Neural progenitor cell (in vitro differentiated cells): Measurements from ENCODE around the gene MPP7. TPM values are rescaled to one million over a fixed set of nuclear protein-coding genes. Genes with fewer than 3 reads are reported as not detected.

ENCODE experiments used
- DNase-seq: peaks from one replicate; pipeline ENCODE4 v3.0.0-alpha.2; 2016; ENCODE audit warnings: low spot score
- H2AFZ ChIP-seq: fragments of 200-600 bp; sonication (generic); replicated peaks from 2 replicates; pipeline ENCODE4 v1.6.1; 2016; ENCODE audit warnings: antibody characterized with exemption
- H3F3A ChIP-seq: fragments of 200-600 bp; sonication (generic); 2 replicates; pipeline ENCODE4 v1.6.1; 2016; ENCODE audit warnings: antibody characterized with exemption, low read depth
- H3K27ac ChIP-seq: fragments of 200-600 bp; sonication (generic); 2 replicates; pipeline ENCODE4 v1.5.1; 2016; ENCODE audit warnings: mild to moderate bottlenecking
- H3K27me3 ChIP-seq: fragments of 200-600 bp; sonication (generic); 2 replicates; pipeline ENCODE4 v1.6.1; 2016; ENCODE audit warnings: mild to moderate bottlenecking, moderate library complexity
- H3K36me3 ChIP-seq: fragments of 200-600 bp; sonication (generic); 2 replicates; pipeline ENCODE4 v1.5.1; 2016
- H3K4me1 ChIP-seq: fragments of 200-600 bp; sonication (generic); 2 replicates; pipeline ENCODE4 v1.6.1; 2016; ENCODE audit warnings: mixed run types
- H3K4me2 ChIP-seq: fragments of 200-600 bp; sonication (generic); 2 replicates; pipeline ENCODE4 v1.6.1; 2016
- H3K4me3 ChIP-seq: fragments of 200-600 bp; sonication (generic); 2 replicates; pipeline ENCODE4 v1.5.1; 2016
- H3K79me2 ChIP-seq: fragments of 200-600 bp; sonication (generic); 2 replicates; pipeline ENCODE4 v1.6.1; 2016; ENCODE audit warnings: low read depth
- H3K9ac ChIP-seq: fragments of 200-600 bp; sonication (generic); 2 replicates; pipeline ENCODE4 v1.6.1; 2016
- H3K9me3 ChIP-seq: fragments of 200-600 bp; sonication (generic); 2 replicates; pipeline ENCODE4 v1.5.1; 2016; ENCODE audit warnings: low read depth
- H4K20me1 ChIP-seq: fragments of 200-600 bp; sonication (generic); 2 replicates; pipeline ENCODE4 v1.6.1; 2016; ENCODE audit warnings: low read depth
- H3K27ac Mint-ChIP-seq: 3 replicates; pipeline ENCODE4 v1.8.0; 2021; ENCODE audit warnings: mixed read lengths
- H3K27me3 Mint-ChIP-seq: 2 replicates; pipeline ENCODE4 v1.8.0; 2022; ENCODE audit warnings: low read depth, mild to moderate bottlenecking, inconsistent platforms, moderate library complexity, mixed read lengths; ENCODE audit not compliant: insufficient read depth
- H3K36me3 Mint-ChIP-seq: 3 replicates; pipeline ENCODE4 v1.8.0; 2021; ENCODE audit warnings: mixed read lengths
- H3K4me1 Mint-ChIP-seq: 3 replicates; pipeline ENCODE4 v1.8.0; 2021; ENCODE audit warnings: mixed read lengths
- H3K4me3 Mint-ChIP-seq: 3 replicates; pipeline ENCODE4 v1.8.0; 2021; ENCODE audit warnings: mild to moderate bottlenecking, moderate library complexity, mixed read lengths
- H3K9me3 Mint-ChIP-seq: 3 replicates; pipeline ENCODE4 v1.8.0; 2020; ENCODE audit warnings: mixed read lengths
- CTCF ChIP-seq: fragments of 200-600 bp; sonication (generic); IDR thresholded peaks from 2 replicates; pipeline ENCODE4 v1.5.1; 2017; ENCODE audit warnings: antibody characterized with exemption, mild to moderate bottlenecking
- EZH2 ChIP-seq: fragments of 200-600 bp; sonication (generic); IDR thresholded peaks from 2 replicates; pipeline ENCODE4 v1.6.1; 2017; ENCODE audit warnings: antibody characterized with exemption, mild to moderate bottlenecking, moderate library complexity
- EZH2phosphoT487 ChIP-seq: fragments of 200-600 bp; sonication (generic); IDR thresholded peaks from 2 replicates; pipeline ENCODE4 v1.6.1; 2017; ENCODE audit warnings: antibody characterized with exemption
- total RNA-seq: library from RNA; depleted of rRNA; stranded (reverse); fragments of >200 nt; gene quantifications from 2 replicates; pipeline ENCODE4 v1.2.3, GENCODE V29; 2015; ENCODE audit warnings: low replicate concordance

MPP7 gene
- total RNA-seq, 1 donor from 2014 or later = 8.5 TPM

GRCh38 chr10:28280652-28281051, 22.2 kb downstream of the MPP7 start:
- no peak overlapping the region for H2AFZ ChIP-seq
- no peak overlapping the region for H3K4me3 Mint-ChIP-seq
- H3K79me2 ChIP-seq = no peaks in the 10 kb centered on the region
- peaks cover 22% of the 10 kb centered on the region for H3K4me1 Mint-ChIP-seq
- peaks cover 2% of the 10 kb centered on the region for H3K27me3 Mint-ChIP-seq
- H3K27ac ChIP-seq = no peak overlapping the region
- H3K9me3 ChIP-seq = no peaks in the 10 kb centered on the region
- peaks cover 16% of the 10 kb centered on the region for H3F3A ChIP-seq
- H3K9me3 Mint-ChIP-seq = no peaks in the 10 kb centered on the region
- TF ChIP-seq CTCF (no peak), EZH2 (no peak), EZH2phosphoT487 (no peak)
- DNase-seq = no peak
- H3K36me3 Mint-ChIP-seq = no peaks in the 10 kb centered on the region
- no peak overlapping the region for H3K9ac ChIP-seq
- H3K27ac Mint-ChIP-seq = no peak overlapping the region
- H3K27me3 ChIP-seq = no peaks in the 10 kb centered on the region
- no peaks in the 10 kb centered on the region for H4K20me1 ChIP-seq
- no peak overlapping the region for H3K4me3 ChIP-seq
- H3K4me1 ChIP-seq = peaks cover 40% of the 10 kb centered on the region
- no peaks in the 10 kb centered on the region for H3K36me3 ChIP-seq
- no peak overlapping the region for H3K4me2 ChIP-seq

- no peak for DNase-seq
- Histone ChIP-seq H3F3A (peaks cover 16% of the 10 kb centered on the region), H3K4me3 (no peak overlapping the region), H3K27me3 (no peaks in the 10 kb centered on the region), H3K4me2 (no peak overlapping the region), H3K9me3 (no peaks in the 10 kb centered on the region), H3K9ac (no peak overlapping the region), H3K27ac (no peak overlapping the region), H4K20me1 (no peaks in the 10 kb centered on the region), H2AFZ (no peak overlapping the region), H3K4me1 (peaks cover 40% of the 10 kb centered on the region), H3K79me2 (no peaks in the 10 kb centered on the region), H3K36me3 (no peaks in the 10 kb centered on the region)
- Mint-ChIP-seq H3K36me3 (no peaks in the 10 kb centered on the region), H3K27me3 (peaks cover 2% of the 10 kb centered on the region), H3K27ac (no peak overlapping the region), H3K4me1 (peaks cover 22% of the 10 kb centered on the region), H3K4me3 (no peak overlapping the region), H3K9me3 (no peaks in the 10 kb centered on the region)
- TF ChIP-seq EZH2 = no peak
- no peak for TF ChIP-seq CTCF
Observed at GRCh38 chr10:28279878-28280277, 23.0 kb downstream of the MPP7 start.

GRCh38 chr10:28278842-28279241, 24.0 kb downstream of the MPP7 start:
- Histone ChIP-seq H3K4me1 (peaks cover 32% of the 10 kb centered on the region), H3K9me3 (no peaks in the 10 kb centered on the region), H3K4me3 (no peak overlapping the region), H3K27ac (no peak overlapping the region), H2AFZ (no peak overlapping the region), H3K27me3 (no peaks in the 10 kb centered on the region), H3K4me2 (no peak overlapping the region), H3F3A (peaks cover 16% of the 10 kb centered on the region), H3K79me2 (no peaks in the 10 kb centered on the region), H3K9ac (no peak overlapping the region), H3K36me3 (no peaks in the 10 kb centered on the region), H4K20me1 (no peaks in the 10 kb centered on the region)
- Mint-ChIP-seq H3K4me1 (peaks cover 19% of the 10 kb centered on the region), H3K9me3 (no peaks in the 10 kb centered on the region), H3K36me3 (no peaks in the 10 kb centered on the region), H3K27me3 (peaks cover 2% of the 10 kb centered on the region), H3K27ac (no peak overlapping the region), H3K4me3 (no peak overlapping the region)
- DNase-seq = no peak
- TF ChIP-seq CTCF = no peak
- no peak for TF ChIP-seq EZH2phosphoT487
- no peak for TF ChIP-seq EZH2

- no peak overlapping the region for H3K4me3 ChIP-seq
- no peak for TF ChIP-seq CTCF
- TF ChIP-seq EZH2 = no peak
- no peak for TF ChIP-seq EZH2phosphoT487
- no peaks in the 10 kb centered on the region for H3K9me3 ChIP-seq
- H3K27ac ChIP-seq = no peak overlapping the region
- H3K9ac ChIP-seq = no peak overlapping the region
- no peak overlapping the region for H3K4me2 ChIP-seq
- Mint-ChIP-seq H3K4me3 (no peak overlapping the region), H3K4me1 (peaks cover 3% of the 10 kb centered on the region), H3K9me3 (no peaks in the 10 kb centered on the region), H3K27ac (no peak overlapping the region), H3K27me3 (peaks cover 4% of the 10 kb centered on the region), H3K36me3 (no peaks in the 10 kb centered on the region)
- no peaks in the 10 kb centered on the region for H3K79me2 ChIP-seq
- DNase-seq = no peak
- no peaks in the 10 kb centered on the region for H4K20me1 ChIP-seq
- H3K27me3 ChIP-seq = no peaks in the 10 kb centered on the region
- H3K4me1 ChIP-seq = peaks cover 12% of the 10 kb centered on the region
- H3F3A ChIP-seq = peaks cover under 1% of the 10 kb centered on the region
- H2AFZ ChIP-seq = no peak overlapping the region
- no peaks in the 10 kb centered on the region for H3K36me3 ChIP-seq
Observed at GRCh38 chr10:28276384-28276783, 26.5 kb downstream of the MPP7 start.
